Spinal cord (tissue), 10 donors: Measurements from ENCODE around the gene CDH9. TPM values are rescaled to one million over a fixed set of nuclear protein-coding genes. Genes with fewer than 3 reads are reported as not detected.

Source experiments
- DNase-seq, 6 donors: peaks; one replicate each; pipeline versions ENCODE4 v3.0.0 to v3.0.0-alpha.2; 2013 to 2015; ENCODE audit warnings: low spot score in 6 of 6, low read depth in 4 of 6
- H3K27ac ChIP-seq: one replicate; pipeline ENCODE4 v1.5.1; 2013; ENCODE audit warnings: low read depth, low read length, control low read depth
- H3K27me3 ChIP-seq: one replicate; pipeline ENCODE4 v1.6.1; 2013; ENCODE audit warnings: low read length; ENCODE audit not compliant: control insufficient read depth, insufficient read depth
- H3K36me3 ChIP-seq: one replicate; pipeline ENCODE4 v1.6.1; 2013; ENCODE audit warnings: low read length; ENCODE audit not compliant: control insufficient read depth, insufficient read depth
- H3K4me1 ChIP-seq: one replicate; pipeline ENCODE4 v1.6.1; 2013; ENCODE audit warnings: low read length; ENCODE audit not compliant: control insufficient read depth, insufficient read depth
- H3K4me3 ChIP-seq: one replicate; pipeline ENCODE4 v1.5.1; 2013; ENCODE audit warnings: low read depth, low read length, control low read depth
- H3K9me3 ChIP-seq: one replicate; pipeline ENCODE4 v1.6.1; 2013; ENCODE audit warnings: low read length; ENCODE audit not compliant: control insufficient read depth, insufficient read depth
- WGBS: methylation state at CpG from one replicate; pipeline ENCODE4 v1.1.5; 2013; ENCODE audit warnings: missing lambda C conversion rate; ENCODE audit not compliant: insufficient coverage; 5-methylcytosine and 5-hydroxymethylcytosine counted together
- polyA plus RNA-seq, 2 donors: library from polyadenylated mRNA; unstranded; fragments of 120-200 nt; gene quantifications; one replicate each; pipeline ENCODE4 v1.2.1, GENCODE V29; 2013; ENCODE audit not compliant: insufficient read length in 2 of 2
- total RNA-seq, 2 donors: library from RNA; depleted of rRNA in 1 of 2; stranded (reverse); fragments of 120-200 nt in 1 of 2; fragments of >200 nt in 1 of 2; gene quantifications; one replicate each; pipeline versions ENCODE4 v1.2.3 to v1.2.4, GENCODE V29; 2013 to 2014
- donor health status: healthy.

The CDH9 gene
- total and polyA plus RNA-seq, 4 donors = 3.2 to 11.3 (median 6.0) TPM

DNA sequence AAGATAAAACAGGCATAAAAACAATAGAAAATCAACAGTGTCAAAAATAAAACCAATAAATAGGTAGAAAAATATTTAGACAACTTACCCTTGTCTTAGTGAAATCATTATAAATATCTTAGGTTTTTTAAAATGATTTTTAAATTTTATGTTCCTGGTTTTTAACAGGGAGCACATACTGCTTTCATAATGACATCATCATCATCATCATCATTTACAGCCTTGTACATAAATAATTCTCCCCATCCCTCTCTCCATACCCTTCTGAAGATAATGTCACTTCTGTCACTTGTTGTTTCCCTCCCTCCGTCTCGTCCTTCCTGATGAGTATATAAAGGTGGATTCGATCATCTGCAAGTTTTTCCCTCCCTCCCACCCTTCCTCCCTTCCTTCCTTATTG, 56.6 kb downstream of the CDH9 start:
- H3K4me3 ChIP-seq = no peak overlapping the region
- no peaks in the 10 kb centered on the region for H3K9me3 ChIP-seq
- H3K27me3 ChIP-seq = no peaks in the 10 kb centered on the region
- H3K36me3 ChIP-seq = no peaks in the 10 kb centered on the region
- H3K27ac ChIP-seq = no peak overlapping the region
- no peaks in the 10 kb centered on the region for H3K4me1 ChIP-seq
- DNase-seq = no peak
- WGBS = no CpG with 5 or more reads among the region's 3 CpGs

DNA sequence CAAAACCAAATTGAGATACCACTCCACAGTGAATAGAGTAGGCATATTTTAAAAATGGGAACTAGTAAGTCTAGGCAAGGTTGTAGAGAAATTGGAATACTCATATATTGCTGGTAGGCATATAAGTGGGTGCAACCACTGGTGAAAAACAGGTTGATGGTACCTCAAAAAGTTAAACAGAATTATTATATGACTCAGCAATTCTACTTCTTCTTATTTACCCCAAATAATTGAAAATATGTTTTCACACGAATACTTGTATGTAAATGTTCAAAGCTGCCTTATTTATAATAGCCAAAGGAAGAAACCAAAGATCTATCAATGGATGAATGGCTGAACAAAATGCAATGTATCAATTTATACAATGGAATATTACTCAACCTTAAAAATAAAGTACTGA, 79.1 kb downstream of the CDH9 start:
- no peak for DNase-seq
- H3K36me3 ChIP-seq = no peaks in the 10 kb centered on the region
- no peak overlapping the region for H3K4me3 ChIP-seq
- no peaks in the 10 kb centered on the region for H3K27me3 ChIP-seq
- H3K9me3 ChIP-seq = no peaks in the 10 kb centered on the region
- no CpG with 5 or more reads among the region's 1 CpG for WGBS
- H3K4me1 ChIP-seq = no peaks in the 10 kb centered on the region
- H3K27ac ChIP-seq = no peak overlapping the region

GRCh38 chr5:26955161-26955560, 83.2 kb downstream of the CDH9 start:
- no peak for DNase-seq
- 80% methylated on average over 1 of the region's 2 CpGs for WGBS
- no peaks in the 10 kb centered on the region for H3K4me1 ChIP-seq
- no peaks in the 10 kb centered on the region for H3K9me3 ChIP-seq
- no peaks in the 10 kb centered on the region for H3K27me3 ChIP-seq
- H3K36me3 ChIP-seq = no peaks in the 10 kb centered on the region
- no peak overlapping the region for H3K4me3 ChIP-seq
- no peak overlapping the region for H3K27ac ChIP-seq

- Histone ChIP-seq H3K27ac (no peak overlapping the region), H3K4me3 (no peak overlapping the region), H3K36me3 (no peaks in the 10 kb centered on the region), H3K4me1 (no peaks in the 10 kb centered on the region), H3K27me3 (no peaks in the 10 kb centered on the region), H3K9me3 (no peaks in the 10 kb centered on the region)
- WGBS = no CpG with 5 or more reads among the region's 2 CpGs
- no peak for DNase-seq
Measured at GRCh38 chr5:26948921-26949320, 89.5 kb downstream of the CDH9 start.

- DNase-seq = no peak
- Histone ChIP-seq H3K4me1 (no peaks in the 10 kb centered on the region), H3K4me3 (no peak overlapping the region), H3K36me3 (no peaks in the 10 kb centered on the region), H3K27ac (no peak overlapping the region), H3K27me3 (no peaks in the 10 kb centered on the region), H3K9me3 (no peaks in the 10 kb centered on the region)
Measured at GRCh38 chr5:26945901-26946300, 92.5 kb downstream of the CDH9 start.

- 100% methylated on average over 1 of the region's 2 CpGs for WGBS
- no peak for DNase-seq
- Histone ChIP-seq H3K4me3 (no peak overlapping the region), H3K27me3 (no peaks in the 10 kb centered on the region), H3K27ac (no peak overlapping the region), H3K4me1 (no peaks in the 10 kb centered on the region), H3K9me3 (no peaks in the 10 kb centered on the region), H3K36me3 (no peaks in the 10 kb centered on the region)
Measured at GRCh38 chr5:26942481-26942880, 95.9 kb downstream of the CDH9 start.

DNA sequence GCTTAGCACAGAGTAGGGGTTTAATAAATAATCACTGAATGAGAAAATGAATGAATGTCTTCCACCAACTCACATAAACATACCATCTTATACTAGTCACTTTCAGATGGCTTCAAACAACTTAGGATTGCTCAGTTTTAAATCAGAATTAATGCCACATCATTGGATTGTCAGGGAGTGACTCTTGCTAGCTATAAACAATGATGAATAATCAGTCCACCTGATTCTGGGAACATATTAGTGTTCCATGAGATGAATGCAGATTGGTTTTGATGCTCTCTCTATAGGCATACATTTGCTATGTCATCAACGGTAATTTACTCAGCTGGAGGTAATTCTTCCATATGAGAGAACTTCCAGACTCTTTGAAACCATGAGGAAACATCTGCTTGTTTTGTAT, 97.4 kb downstream of the CDH9 start:
- no peaks in the 10 kb centered on the region for H3K4me1 ChIP-seq
- peak in 1 of 6 donors; percentile 10 for DNase-seq
- no peaks in the 10 kb centered on the region for H3K36me3 ChIP-seq
- H3K27ac ChIP-seq = no peak overlapping the region
- no peak overlapping the region for H3K4me3 ChIP-seq
- H3K9me3 ChIP-seq = no peaks in the 10 kb centered on the region
- no peaks in the 10 kb centered on the region for H3K27me3 ChIP-seq
- 60% methylated on average over 1 of the region's 1 CpG for WGBS

- H3K9me3 ChIP-seq = no peaks in the 10 kb centered on the region
- WGBS = no CpG with 5 or more reads among the region's 2 CpGs
- H3K36me3 ChIP-seq = no peaks in the 10 kb centered on the region
- H3K27me3 ChIP-seq = no peaks in the 10 kb centered on the region
- H3K27ac ChIP-seq = no peak overlapping the region
- no peaks in the 10 kb centered on the region for H3K4me1 ChIP-seq
- H3K4me3 ChIP-seq = no peak overlapping the region
- no peak for DNase-seq
Measured at GRCh38 chr5:26932238-26932637, 106.1 kb downstream of the CDH9 start.

DNA sequence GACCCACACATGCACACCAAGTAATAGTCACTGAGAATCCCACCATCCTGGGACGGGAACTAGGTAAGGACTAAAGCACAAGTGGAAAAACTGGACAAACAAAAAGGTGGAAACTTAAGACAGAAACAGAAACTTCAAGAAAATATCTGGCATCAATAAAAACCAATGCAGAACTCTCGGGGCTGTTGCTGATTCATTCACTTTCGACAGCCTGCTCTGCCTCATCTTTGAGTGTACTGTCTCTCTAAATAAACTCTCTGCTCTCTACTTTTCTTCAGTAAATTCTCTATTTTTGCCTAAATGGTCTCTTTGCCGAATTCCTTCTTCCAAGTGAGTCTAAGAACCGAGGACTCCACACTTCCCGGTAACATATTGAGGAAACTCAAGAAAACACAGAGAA, 116.9 kb downstream of the CDH9 start:
- H3K4me3 ChIP-seq = no peak overlapping the region
- no peaks in the 10 kb centered on the region for H3K9me3 ChIP-seq
- H3K4me1 ChIP-seq = no peaks in the 10 kb centered on the region
- no peak for DNase-seq
- H3K27me3 ChIP-seq = no peaks in the 10 kb centered on the region
- H3K27ac ChIP-seq = no peak overlapping the region
- H3K36me3 ChIP-seq = no peaks in the 10 kb centered on the region
- 85% methylated on average over 3 of the region's 6 CpGs for WGBS

GRCh38 chr5:26903469-26903868, 134.9 kb downstream of the CDH9 start:
- Histone ChIP-seq H3K27me3 (no peaks in the 10 kb centered on the region), H3K4me3 (no peak overlapping the region), H3K9me3 (no peaks in the 10 kb centered on the region), H3K36me3 (no peaks in the 10 kb centered on the region), H3K4me1 (no peaks in the 10 kb centered on the region), H3K27ac (no peak overlapping the region)
- 100% methylated on average over 1 of the region's 4 CpGs for WGBS
- no peak for DNase-seq
